Ishikawa (cell line): ENCODE measurements around the gene RNF180.

ENCODE experiments used
- CEBPB ChIP-seq: IDR thresholded peaks from 2 replicates; pipeline ENCODE4 v1.6.1; 2012
- CREB1 ChIP-seq: IDR thresholded peaks from 2 replicates; pipeline ENCODE4 v1.6.1; 2012; ENCODE audit warnings: low read depth
- EGR1 ChIP-seq: IDR thresholded peaks from 2 replicates; pipeline ENCODE4 v1.6.1; 2012
- EP300 ChIP-seq: IDR thresholded peaks from 2 replicates; pipeline ENCODE4 v1.6.1; 2012; ENCODE audit warnings: borderline replicate concordance
- FOXM1 ChIP-seq: IDR thresholded peaks from 2 replicates; pipeline ENCODE4 v1.6.1; 2012; ENCODE audit warnings: low read depth, borderline replicate concordance
- NFIC ChIP-seq: IDR thresholded peaks from 2 replicates; pipeline ENCODE4 v1.6.1; 2012
- RAD21 ChIP-seq: IDR thresholded peaks from 2 replicates; pipeline ENCODE4 v1.6.1; 2012; ENCODE audit warnings: low read depth
- REST ChIP-seq: IDR thresholded peaks from 2 replicates; pipeline ENCODE4 v1.6.1; 2012; ENCODE audit warnings: low read depth, mild to moderate bottlenecking
- TAF1 ChIP-seq: IDR thresholded peaks from 2 replicates; pipeline ENCODE4 v1.6.1; 2012; ENCODE audit warnings: low read depth, mild to moderate bottlenecking
- TCF12 ChIP-seq: IDR thresholded peaks from 2 replicates; pipeline ENCODE4 v1.6.1; 2012; ENCODE audit warnings: low read depth
- TEAD4 ChIP-seq: IDR thresholded peaks from 2 replicates; pipeline ENCODE4 v1.6.1; 2012
- YY1 ChIP-seq: IDR thresholded peaks from 2 replicates; pipeline ENCODE4 v1.6.1; 2012; ENCODE audit warnings: low read depth
- ZBTB7A ChIP-seq: IDR thresholded peaks from 2 replicates; pipeline ENCODE4 v1.6.1; 2012; ENCODE audit warnings: low read depth
- TF ChIP-seq, protein P1 (sequence below): IDR thresholded peaks from 2 replicates; pipeline ENCODE4 v1.6.1; 2012
- TF ChIP-seq, protein P2 (sequence below): IDR thresholded peaks from 2 replicates; pipeline ENCODE4 v1.6.1; 2012

RNF180 gene

GRCh38 chr5:64364426-64364825 lies 198.8 kb downstream of the RNF180 start:
- no peak for TF ChIP-seq ZBTB7A
- no peak for TF ChIP-seq FOXM1
- TF ChIP-seq TEAD4: no peak
- TF ChIP-seq EGR1: no peak
- TF ChIP-seq CREB1: no peak
- TF ChIP-seq NFIC: no peak
- TF ChIP-seq, protein P1, sequence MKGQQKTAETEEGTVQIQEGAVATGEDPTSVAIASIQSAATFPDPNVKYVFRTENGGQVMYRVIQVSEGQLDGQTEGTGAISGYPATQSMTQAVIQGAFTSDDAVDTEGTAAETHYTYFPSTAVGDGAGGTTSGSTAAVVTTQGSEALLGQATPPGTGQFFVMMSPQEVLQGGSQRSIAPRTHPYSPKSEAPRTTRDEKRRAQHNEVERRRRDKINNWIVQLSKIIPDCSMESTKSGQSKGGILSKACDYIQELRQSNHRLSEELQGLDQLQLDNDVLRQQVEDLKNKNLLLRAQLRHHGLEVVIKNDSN: no peak
- no peak for TF ChIP-seq CEBPB
- no peak for TF ChIP-seq EP300
- TF ChIP-seq, protein P2, sequence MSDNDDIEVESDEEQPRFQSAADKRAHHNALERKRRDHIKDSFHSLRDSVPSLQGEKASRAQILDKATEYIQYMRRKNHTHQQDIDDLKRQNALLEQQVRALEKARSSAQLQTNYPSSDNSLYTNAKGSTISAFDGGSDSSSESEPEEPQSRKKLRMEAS: no peak
- TF ChIP-seq YY1: no peak
- no peak for TF ChIP-seq REST
- TF ChIP-seq TCF12: no peak
- no peak for TF ChIP-seq RAD21
- no peak for TF ChIP-seq TAF1

- TF ChIP-seq TAF1: no peak
- 0 out of 2 replicates have a peak, but pooled peaks have one; percentile 9 for TF ChIP-seq RAD21
- TF ChIP-seq NFIC: peak; percentile 65
- TF ChIP-seq, protein P1: no peak
- no peak for TF ChIP-seq FOXM1
- 0 out of 2 replicates have a peak, but pooled peaks have one; percentile 21 for TF ChIP-seq YY1
Measured at GRCh38 chr5:64384765-64385164, 219.1 kb downstream of the RNF180 start.

- TF ChIP-seq, protein P2: no peak
- no peak for TF ChIP-seq RAD21
- TF ChIP-seq CEBPB: no peak
- TF ChIP-seq REST: no peak
- TF ChIP-seq, protein P1: no peak
- TF ChIP-seq TCF12: no peak
- TF ChIP-seq ZBTB7A: no peak
- no peak for TF ChIP-seq CREB1
- TF ChIP-seq TEAD4: no peak
- TF ChIP-seq TAF1: no peak
- TF ChIP-seq NFIC: no peak
- TF ChIP-seq FOXM1: no peak
- no peak for TF ChIP-seq EGR1
- no peak for TF ChIP-seq EP300
Measured at GRCh38 chr5:64397552-64397951, 231.9 kb downstream of the RNF180 start.

- TF ChIP-seq CEBPB: no peak
- no peak for TF ChIP-seq CREB1
- no peak for TF ChIP-seq ZBTB7A
- TF ChIP-seq NFIC: no peak
- no peak for TF ChIP-seq REST
- no peak for TF ChIP-seq TAF1
- no peak for TF ChIP-seq YY1
- no peak for TF ChIP-seq TCF12
- TF ChIP-seq TEAD4: no peak
- TF ChIP-seq EGR1: no peak
- TF ChIP-seq EP300: no peak
- TF ChIP-seq, protein P1: no peak
- TF ChIP-seq FOXM1: no peak
- TF ChIP-seq RAD21: no peak
- TF ChIP-seq, protein P2: no peak
Measured at GRCh38 chr5:64417390-64417789, 251.7 kb downstream of the RNF180 start.
